Anterior cingulate cortex (tissue), 58 donors: ENCODE measurements around the gene WDPCP.
"Not testable (repeated sequence)": the region's sequence is repeated elsewhere in the genome, so short reads cannot be mapped to it uniquely, and the experiment has no call there.

Experiments
- DNase-seq, 58 donors: peaks; one replicate each; lab custom pipeline; 2025; lab: John Stamatoyannopoulos, UW

WDPCP gene

GRCh38 chr2:63484481-63484880 lies 103.8 kb downstream of the WDPCP start:
- no peak for DNase-seq

DNA sequence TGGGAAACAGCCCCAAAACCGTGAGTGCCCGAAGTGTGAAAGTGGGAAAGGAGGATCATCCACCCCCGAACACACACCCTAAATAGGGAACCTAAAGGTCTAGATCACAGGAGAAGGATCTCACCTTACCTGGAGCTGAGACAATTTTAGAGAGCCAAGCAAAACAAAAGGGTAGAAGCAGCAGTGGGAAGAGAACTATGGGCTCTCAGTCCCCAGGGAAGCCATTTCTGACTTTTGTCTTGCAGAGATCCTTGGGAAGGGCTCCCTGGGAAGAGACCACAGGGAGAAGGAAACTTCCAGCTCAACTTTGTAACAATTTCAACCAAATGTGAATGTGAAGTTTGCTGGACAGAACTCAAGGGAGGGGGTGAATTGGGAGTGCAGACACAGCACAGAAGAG lies 110.6 kb downstream of the WDPCP start:
- no peak for DNase-seq

DNA sequence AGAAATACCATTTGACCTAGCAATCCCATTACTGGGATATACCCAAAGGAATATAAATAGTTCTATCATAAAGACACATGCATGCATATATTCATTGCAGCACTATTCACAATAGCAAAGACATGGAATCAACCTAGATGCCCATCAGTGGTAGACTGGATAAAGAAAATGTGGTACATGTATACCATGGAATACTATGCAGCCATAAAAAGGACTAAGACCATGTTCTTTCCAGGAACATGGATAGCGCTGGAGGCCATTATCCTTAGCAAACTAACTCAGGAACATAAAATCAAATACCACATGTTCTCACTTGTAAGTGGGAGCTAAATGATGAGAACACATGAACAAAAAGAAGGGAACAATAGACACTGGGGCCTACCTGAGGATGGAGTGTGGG lies 119.0 kb downstream of the WDPCP start:
- not testable (repeated sequence) for DNase-seq

DNA sequence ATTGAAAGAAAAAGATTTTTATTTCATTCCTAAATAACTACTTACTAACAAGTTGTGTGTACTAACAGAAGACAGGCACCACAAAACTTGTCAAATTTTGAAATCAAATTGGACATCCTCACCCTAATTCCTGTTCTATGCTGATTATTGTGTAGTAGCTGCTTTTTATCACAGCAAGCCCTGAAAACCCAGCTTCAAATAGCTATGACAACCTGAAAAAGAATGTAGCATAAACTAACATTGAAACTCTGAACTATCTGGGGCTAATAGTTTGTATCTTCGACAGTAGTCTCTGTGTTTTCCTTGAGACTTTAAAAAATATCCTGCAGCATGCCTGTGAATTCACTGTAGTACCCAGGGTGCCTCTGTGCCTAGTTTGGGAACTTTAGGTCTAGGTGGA lies 122.6 kb downstream of the WDPCP start:
- no peak for DNase-seq

GRCh38 chr2:63463142-63463541 lies 125.1 kb downstream of the WDPCP start:
- DNase-seq = no peak

- no peak for DNase-seq
These were observed 141.6 kb downstream of the WDPCP start for GRCh38 chr2:63446658-63447057.

GRCh38 chr2:63444565-63445288 lies 143.6 kb downstream of the WDPCP start:
- no peak for DNase-seq

- no peak for DNase-seq
These were observed 147.7 kb downstream of the WDPCP start for GRCh38 chr2:63440612-63441011.

- DNase-seq = no peak
These were observed 150.1 kb downstream of the WDPCP start for GRCh38 chr2:63438181-63438580.

DNA sequence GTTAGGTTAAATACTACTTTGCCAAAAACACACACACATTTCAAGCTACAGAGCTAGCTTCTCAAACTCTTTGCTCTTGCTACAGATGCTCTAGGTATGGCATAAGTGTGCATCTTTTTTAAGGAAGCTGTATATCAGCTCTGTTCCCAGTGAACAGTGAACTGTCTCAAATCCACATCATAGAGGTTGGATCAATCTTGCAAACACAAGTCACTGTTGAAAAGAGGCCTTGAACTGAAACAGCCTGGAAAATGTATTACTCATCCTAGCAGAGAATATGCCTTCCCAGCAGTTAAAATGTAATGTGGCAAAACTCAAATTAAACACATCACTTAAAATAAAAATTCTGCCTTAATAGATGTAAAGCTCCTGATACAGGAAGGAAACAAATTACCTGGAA lies 151.8 kb downstream of the WDPCP start:
- DNase-seq = no peak

GRCh38 chr2:63435070-63435469 lies 153.2 kb downstream of the WDPCP start:
- DNase-seq = no peak

DNA sequence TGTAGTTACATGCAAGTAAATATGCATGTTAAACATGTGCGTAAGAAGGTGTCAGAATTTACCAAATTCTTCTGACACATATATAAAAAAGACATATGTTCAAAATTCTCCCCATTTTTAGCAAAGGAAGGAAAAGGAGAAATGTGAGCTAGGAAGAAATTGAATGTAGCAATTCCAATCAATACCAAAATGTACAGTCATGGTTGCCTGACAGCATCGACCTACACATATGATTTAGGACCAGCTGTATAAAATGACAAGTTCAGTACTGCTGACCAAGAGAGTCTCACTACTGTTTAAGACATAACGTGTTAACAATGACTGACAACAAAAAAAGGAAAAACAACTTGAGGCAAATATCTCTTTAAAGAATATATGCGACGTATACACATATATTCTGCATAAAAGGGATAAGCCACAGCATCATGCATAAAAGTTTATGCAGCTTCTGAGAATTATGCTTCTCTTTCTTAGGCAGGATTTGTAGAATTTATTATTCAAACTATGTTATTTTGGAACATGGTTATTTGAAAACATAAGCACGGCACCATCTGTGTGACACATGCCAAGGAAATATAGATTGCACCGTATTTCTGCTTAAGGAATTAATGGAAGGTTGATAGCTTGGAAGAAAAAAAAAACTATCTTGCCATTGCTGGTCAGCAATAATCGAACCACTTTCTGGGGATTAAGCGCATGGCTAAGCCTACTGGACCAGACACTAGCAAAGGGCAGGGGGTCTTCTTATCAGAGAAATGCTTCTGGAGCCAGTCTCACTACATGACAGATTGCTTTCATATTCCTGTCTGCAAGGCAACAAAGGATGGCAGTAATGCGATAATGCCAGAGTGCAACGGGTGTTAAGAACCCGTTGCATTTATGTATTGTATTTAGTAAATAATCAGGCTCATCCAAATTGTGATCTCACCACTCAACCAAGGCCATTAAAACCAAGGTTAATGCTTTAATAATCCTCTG lies 154.0 kb downstream of the WDPCP start:
- no peak for DNase-seq

DNA sequence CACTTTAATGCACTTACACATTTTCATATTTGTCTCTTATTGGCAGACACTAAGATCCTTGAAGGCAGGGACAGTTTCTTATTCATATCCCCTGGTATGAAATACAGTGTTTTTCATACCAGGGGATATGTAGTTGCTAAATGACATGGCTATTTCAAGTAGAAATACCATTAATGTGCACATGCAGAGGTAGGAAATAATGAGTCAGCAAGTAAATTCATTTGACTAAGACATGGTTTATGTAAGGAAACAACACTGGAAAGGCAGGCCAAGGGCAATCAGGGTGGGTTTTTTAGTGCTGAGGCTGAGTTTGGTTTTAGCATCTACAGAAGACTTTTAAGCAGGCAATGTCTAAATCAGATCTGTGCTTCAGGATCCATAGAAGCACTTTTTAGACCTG lies 155.9 kb downstream of the WDPCP start:
- no peak for DNase-seq

DNA sequence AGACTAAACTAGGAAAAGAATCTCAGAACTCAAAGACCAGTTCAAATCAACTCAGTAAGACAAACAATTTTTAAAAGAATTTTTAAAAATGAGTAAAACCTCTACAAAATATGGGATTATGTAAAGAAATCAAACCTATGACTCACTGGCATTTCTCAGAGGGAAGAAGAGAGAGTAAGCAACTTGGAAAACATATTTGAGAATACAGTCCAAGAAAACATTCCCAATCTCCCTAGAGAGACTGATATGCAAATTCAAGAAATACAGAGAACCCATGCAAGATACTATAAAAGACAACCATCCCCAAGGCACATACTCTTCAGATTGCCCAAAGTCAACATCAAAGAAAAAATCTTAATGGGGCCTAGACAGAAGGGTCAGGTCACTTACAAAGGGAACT lies 162.7 kb downstream of the WDPCP start:
- DNase-seq = no peak

DNA sequence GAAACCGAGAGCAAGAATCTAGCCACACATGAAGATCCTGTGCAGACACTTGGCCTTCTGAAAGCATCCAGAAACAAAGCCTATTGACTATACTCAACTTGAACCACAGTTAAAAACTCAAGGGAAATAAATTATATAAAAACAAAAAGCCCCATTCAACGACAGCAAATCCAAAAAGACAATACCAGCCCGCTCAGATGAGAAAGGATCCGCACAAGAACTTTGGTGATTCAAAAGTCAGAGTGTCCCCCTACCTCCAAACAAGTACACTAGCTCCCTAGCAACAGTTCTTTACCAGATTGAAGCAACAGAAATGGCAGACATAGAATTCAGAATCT lies 163.2 kb downstream of the WDPCP start:
- no peak for DNase-seq

- no peak for DNase-seq
These were observed 163.8 kb downstream of the WDPCP start for GRCh38 chr2:63424329-63425078.

- DNase-seq = no peak
These were observed 165.7 kb downstream of the WDPCP start for GRCh38 chr2:63422556-63422955.

DNA sequence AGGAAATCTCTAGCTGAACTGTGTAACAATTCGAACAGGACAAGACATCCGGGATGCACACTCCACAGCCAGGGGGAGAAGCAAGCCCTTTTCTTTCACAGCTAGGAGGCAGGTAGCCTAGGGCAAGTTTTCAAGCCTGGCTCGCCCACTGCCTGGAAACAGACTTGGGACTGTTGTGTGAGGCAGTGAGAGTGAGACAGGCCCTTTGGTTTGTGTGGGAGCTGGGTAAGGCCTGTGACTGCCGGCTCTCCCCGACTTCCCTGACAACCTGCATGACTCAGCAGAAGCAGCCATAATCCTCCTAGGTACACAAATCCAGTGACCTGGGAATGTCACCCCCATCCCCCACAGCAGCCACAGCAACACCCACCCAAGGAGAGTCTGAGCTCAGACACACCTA lies 179.7 kb downstream of the WDPCP start:
- DNase-seq = no peak

GRCh38 chr2:63406641-63407040 lies 181.6 kb downstream of the WDPCP start:
- no peak for DNase-seq

- DNase-seq = no peak
These were observed 184.5 kb downstream of the WDPCP start for GRCh38 chr2:63403820-63404219.

DNA sequence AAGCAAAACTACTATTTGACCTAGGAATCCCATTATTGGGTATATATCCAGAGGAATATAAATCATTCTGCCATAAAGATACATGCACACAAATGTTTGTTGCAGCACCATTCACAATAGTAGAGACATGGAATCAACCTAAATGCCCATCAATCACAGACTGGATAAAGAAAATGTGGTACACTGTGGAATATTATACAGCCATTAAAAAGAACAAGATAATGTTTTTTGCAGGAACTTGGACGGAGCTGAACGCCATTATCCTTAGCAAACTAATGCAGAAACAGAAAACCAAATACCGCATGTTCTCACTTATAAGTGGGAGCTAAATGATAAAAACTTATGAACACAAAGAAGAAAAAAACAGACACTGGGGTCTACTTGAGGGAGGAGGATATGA lies 185.4 kb downstream of the WDPCP start:
- not testable (repeated sequence) for DNase-seq
